SK-N-SH (cell line): ENCODE data around the gene ROBO1. TPM values are rescaled to one million over a fixed set of nuclear protein-coding genes. Genes with fewer than 3 reads are reported as not detected.

Source experiments
- CTCF ChIA-PET: fragments of 300-600, 350-600 bp; formaldehyde crosslinking; extraction: SDS; loops from one replicate; lab custom pipeline; 2021; lab: Yijun Ruan, JAX
- POLR2A ChIA-PET: fragments of 350-600 bp; sonication (Branson Sonifier 250); formaldehyde crosslinking; extraction: SDS; loops from one replicate; lab custom pipeline; 2020; ENCODE audit warnings: antibody characterized with exemption, inconsistent platforms; lab: Yijun Ruan, JAX
- DNase-seq: peaks from one replicate; pipeline ENCODE4 v3.0.0; 2012
- H2AFZ ChIP-seq: fragments of 200-600 bp; sonication (generic); 2 replicates; pipeline ENCODE4 v1.8.1; 2016; ENCODE audit warnings: antibody characterized with exemption, mild to moderate bottlenecking, low read depth
- H3F3A ChIP-seq: fragments of 200-600 bp; sonication (generic); replicated peaks from 2 replicates; pipeline ENCODE3; 2016; ENCODE audit warnings: antibody characterized with exemption, mild to moderate bottlenecking; ENCODE audit not compliant: insufficient read depth
- H3K27ac ChIP-seq, 2 experiments: fragments of 200-500 bp in 1 of 2; fragments of 200-600 bp in 1 of 2; sonication (Bioruptor generic) in 1 of 2; sonication (generic), shearing (Covaris generic) in 1 of 2; 2 replicates each; pipeline versions ENCODE4 v1.5.1 to v1.6.1; 2014 to 2016; ENCODE audit warnings: low read depth in 2 of 2, inconsistent platforms in 1 of 2, low read length in 1 of 2, mild to moderate bottlenecking in 1 of 2, mixed read lengths in 1 of 2
- H3K27me3 ChIP-seq: fragments of 200-600 bp; sonication (generic), shearing (Covaris generic); 2 replicates; pipeline ENCODE4 v1.6.1; 2016; ENCODE audit warnings: mixed run types; ENCODE audit not compliant: insufficient read depth
- H3K36me3 ChIP-seq, 2 experiments: fragments of 200-500 bp in 1 of 2; fragments of 200-600 bp in 1 of 2; sonication (Bioruptor generic) in 1 of 2; sonication (generic) in 1 of 2; replicated peaks in 1 of 2; 2 replicates each; pipeline versions ENCODE3 to v1.5.1; 2014 to 2016; ENCODE audit warnings: low read length in 1 of 2, mild to moderate bottlenecking in 1 of 2; ENCODE audit not compliant: insufficient read depth in 2 of 2, control insufficient read depth in 1 of 2
- H3K4me1 ChIP-seq, 2 experiments: fragments of 200-500 bp in 1 of 2; fragments of 200-600 bp in 1 of 2; sonication (Bioruptor generic) in 1 of 2; sonication (generic), shearing (Covaris generic) in 1 of 2; 2 replicates each; pipeline versions ENCODE4 v1.5.1 to v1.6.1; 2014 to 2016; ENCODE audit warnings: low read depth in 1 of 2, low read length in 1 of 2, mixed run types in 1 of 2; ENCODE audit not compliant: insufficient read depth in 2 of 2, control insufficient read depth in 1 of 2
- H3K4me2 ChIP-seq: fragments of 200-600 bp; sonication (generic), shearing (Covaris generic); 2 replicates; pipeline ENCODE4 v1.6.1; 2017; ENCODE audit warnings: mixed run types
- H3K4me3 ChIP-seq, 2 experiments: fragments of 200-500 bp in 1 of 2; fragments of 200-600 bp in 1 of 2; sonication (Bioruptor generic) in 1 of 2; sonication (generic), shearing (Covaris generic) in 1 of 2; 2 replicates each; pipeline versions ENCODE4 v1.5.1 to v1.8.1; 2014 to 2016; ENCODE audit warnings: low read depth in 2 of 2, inconsistent platforms in 1 of 2, low read length in 1 of 2, mild to moderate bottlenecking in 1 of 2, mixed read lengths in 1 of 2, moderate library complexity in 1 of 2
- H3K79me2 ChIP-seq: fragments of 200-600 bp; sonication (generic); 2 replicates; pipeline ENCODE4 v1.8.1; 2017; ENCODE audit warnings: mild to moderate bottlenecking; ENCODE audit not compliant: insufficient read depth
- H3K9ac ChIP-seq: fragments of 200-600 bp; sonication (generic); 2 replicates; pipeline ENCODE4 v1.6.1; 2017; ENCODE audit warnings: mixed run types
- H3K9me2 ChIP-seq: fragments of 200-600 bp; sonication (generic); 2 replicates; pipeline ENCODE4 v1.6.1; 2017; ENCODE audit warnings: mixed run types
- H3K9me3 ChIP-seq: fragments of 200-600 bp; sonication (generic); 2 replicates; pipeline ENCODE4 v1.6.1; 2017; ENCODE audit warnings: mixed run types, mild to moderate bottlenecking, moderate library complexity
- H4K20me1 ChIP-seq: fragments of 200-600 bp; sonication (generic); 2 replicates; pipeline ENCODE4 v1.6.1; 2017; ENCODE audit warnings: mild to moderate bottlenecking, mixed run types; ENCODE audit not compliant: insufficient read depth
- CHD2 ChIP-seq: fragments of 150-350 bp; IDR thresholded peaks from 2 replicates; pipeline ENCODE4 v1.6.1; 2018; ENCODE audit warnings: low read length; ENCODE audit not compliant: partially characterized antibody
- ELF1 ChIP-seq: IDR thresholded peaks from 2 replicates; pipeline ENCODE4 v1.4.0; 2012
- EP300 ChIP-seq, 2 experiments: IDR thresholded peaks; 2 replicates each; pipeline versions ENCODE4 v1.4.0 to v1.6.1; 2012; ENCODE audit warnings: borderline replicate concordance in 1 of 2, low read depth in 1 of 2, low read length in 1 of 2
- EZH2phosphoT487 ChIP-seq: fragments of 200-600 bp; sonication (generic); IDR thresholded peaks from 2 replicates; pipeline ENCODE4 v1.6.1; 2017; ENCODE audit warnings: low read depth, mixed run types, mild to moderate bottlenecking, antibody characterized with exemption, moderate library complexity, borderline replicate concordance
- FOSL2 ChIP-seq: IDR thresholded peaks from 2 replicates; pipeline ENCODE4 v1.4.0; 2012; ENCODE audit warnings: low read depth, mild to moderate bottlenecking, moderate library complexity, borderline replicate concordance
- FOXM1 ChIP-seq: IDR thresholded peaks from 2 replicates; pipeline ENCODE4 v1.4.0; 2012; ENCODE audit warnings: low read depth, mild to moderate bottlenecking
- GABPA ChIP-seq: IDR thresholded peaks from 2 replicates; pipeline ENCODE4 v1.4.0; 2012; ENCODE audit warnings: low read depth, mild to moderate bottlenecking
- JUND ChIP-seq: IDR thresholded peaks from 2 replicates; pipeline ENCODE4 v1.4.0; 2012
- MEF2A ChIP-seq: IDR thresholded peaks from 2 replicates; pipeline ENCODE4 v1.4.0; 2012; ENCODE audit warnings: low read depth, borderline replicate concordance
- MXI1 ChIP-seq: IDR thresholded peaks from 2 replicates; pipeline ENCODE4 v1.6.1; 2012; ENCODE audit warnings: mild to moderate bottlenecking, low read depth, low read length, improper control_type of control experiment
- NFIC ChIP-seq: IDR thresholded peaks from 2 replicates; pipeline ENCODE4 v1.4.0; 2012; ENCODE audit warnings: borderline replicate concordance
- POLR2AphosphoS5 ChIP-seq: IDR thresholded peaks from 2 replicates; pipeline ENCODE4 v1.6.1; 2012; ENCODE audit warnings: low read depth, low read length
- RAD21 ChIP-seq: IDR thresholded peaks from 2 replicates; pipeline ENCODE4 v1.6.1; 2012; ENCODE audit warnings: mild to moderate bottlenecking, low read length
- RCOR1 ChIP-seq: fragments of 150-350 bp; IDR thresholded peaks from 2 replicates; pipeline ENCODE4 v1.6.1; 2017; ENCODE audit warnings: antibody characterized with exemption, low read length
- RXRA ChIP-seq: IDR thresholded peaks from 2 replicates; pipeline ENCODE4 v1.4.0; 2012; ENCODE audit warnings: low read depth, mild to moderate bottlenecking, borderline replicate concordance
- SIN3A ChIP-seq: IDR thresholded peaks from 2 replicates; pipeline ENCODE4 v1.6.1; 2012; ENCODE audit warnings: low read depth, mild to moderate bottlenecking, low read length, moderate library complexity, borderline replicate concordance
- SMC3 ChIP-seq: IDR thresholded peaks from 2 replicates; pipeline ENCODE4 v1.6.1; 2012; ENCODE audit warnings: low read depth, low read length, improper control_type of control experiment
- TCF12 ChIP-seq: IDR thresholded peaks from 2 replicates; pipeline ENCODE4 v1.4.0; 2012
- TEAD4 ChIP-seq: IDR thresholded peaks from 2 replicates; pipeline ENCODE4 v1.4.0; 2012; ENCODE audit warnings: mild to moderate bottlenecking, borderline replicate concordance; ENCODE audit not compliant: insufficient read depth
- YY1 ChIP-seq: IDR thresholded peaks from 2 replicates; pipeline ENCODE4 v1.4.0; 2012; ENCODE audit warnings: low read depth, mild to moderate bottlenecking
- WGBS: methylation state at CpG from one replicate; pipeline ENCODE4 v1.1.6; 2017; ENCODE audit warnings: low lambda C conversion rate; 5-methylcytosine and 5-hydroxymethylcytosine counted together
- polyA plus RNA-seq, 3 experiments: library from polyadenylated mRNA; depleted of rRNA; stranded (reverse); fragments of >200 nt; gene quantifications; 2 replicates each; pipeline ENCODE4 v1.2.3, GENCODE V29; 2012
- TF ChIP-seq, protein P1 (sequence below): IDR thresholded peaks from 2 replicates; pipeline ENCODE4 v1.6.1; 2012; ENCODE audit warnings: mild to moderate bottlenecking, low read depth, low read length, moderate library complexity
- TF ChIP-seq, protein P2 (sequence below): fragments of 150-350 bp; IDR thresholded peaks from 2 replicates; pipeline ENCODE4 v1.6.1; 2016; ENCODE audit warnings: mild to moderate bottlenecking, low read depth, low read length
- TF ChIP-seq, protein P3 (sequence below): IDR thresholded peaks from 2 replicates; pipeline ENCODE4 v1.4.0; 2012; ENCODE audit warnings: low read depth, borderline replicate concordance
- TF ChIP-seq, protein P4 (sequence below): fragments of 200-600 bp; sonication (generic); IDR thresholded peaks from 2 replicates; pipeline ENCODE4 v1.6.1; 2017; ENCODE audit warnings: antibody characterized with exemption, mild to moderate bottlenecking, moderate library complexity

ROBO1 gene
- polyA plus RNA-seq, 1 of the 3 experiments (the other 2 are of a cell fraction), result 22.7 TPM

DNA sequence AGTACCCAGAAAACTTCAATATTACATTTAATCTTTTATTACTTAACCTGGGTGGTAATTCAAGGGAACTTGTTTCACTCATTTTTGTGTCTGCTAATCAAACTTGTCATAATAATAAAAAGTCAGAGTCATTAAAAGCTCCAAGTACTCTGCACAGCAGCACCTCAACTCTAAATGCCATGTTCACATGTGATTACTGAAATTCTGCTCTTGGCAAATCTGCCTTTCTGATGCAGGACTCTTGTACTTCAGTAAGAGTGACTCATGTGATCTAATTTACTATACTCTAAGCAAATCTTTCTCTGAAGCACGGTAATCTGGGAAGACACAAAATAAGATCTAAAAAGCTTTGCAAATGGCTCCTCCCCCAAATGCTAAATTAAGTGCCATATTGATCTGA, 6.4 kb downstream of the ROBO1 start:
- ChIA-PET CTCF (no interaction called here), POLR2A (no interaction called here)
- Histone ChIP-seq H3K79me2 (no peaks in the 10 kb centered on the region), H3F3A (no peaks in the 10 kb centered on the region), H3K9me3 (no peaks in the 10 kb centered on the region), H3K36me3 (no peaks in the 10 kb centered on the region), H3K4me2 (no peak overlapping the region), H2AFZ (no peak overlapping the region), H3K27me3 (peaks cover 11% of the 10 kb centered on the region; the same call in 1 of the 2 replicates), H3K4me3 (no peak overlapping the region), H3K9me2 (no peaks in the 10 kb centered on the region), H3K4me1 (peaks cover 0 to 8% of the 10 kb centered on the region in 2 experiments; a peak in 1 of 4 replicates), H4K20me1 (no peaks in the 10 kb centered on the region), H3K9ac (no peak overlapping the region), H3K27ac (no peak overlapping the region)
- DNase-seq, result no peak
- TF ChIP-seq EP300 (IDR thresholded peaks at IDR 0.05; ENCODE audit: borderline replicate concordance in 1 of 2, low read depth in 1 of 2, low read length in 1 of 2) (no peak), RAD21 (no peak), NFIC (no peak), RXRA (no peak), POLR2AphosphoS5 (no peak), TCF12 (no peak), SIN3A (no peak), TEAD4 (no peak), JUND (no peak), CHD2 (no peak), MEF2A (no peak), SMC3 (no peak), ELF1 (no peak), YY1 (no peak), GABPA (no peak), FOSL2 (no peak)
- TF ChIP-seq, protein P1, sequence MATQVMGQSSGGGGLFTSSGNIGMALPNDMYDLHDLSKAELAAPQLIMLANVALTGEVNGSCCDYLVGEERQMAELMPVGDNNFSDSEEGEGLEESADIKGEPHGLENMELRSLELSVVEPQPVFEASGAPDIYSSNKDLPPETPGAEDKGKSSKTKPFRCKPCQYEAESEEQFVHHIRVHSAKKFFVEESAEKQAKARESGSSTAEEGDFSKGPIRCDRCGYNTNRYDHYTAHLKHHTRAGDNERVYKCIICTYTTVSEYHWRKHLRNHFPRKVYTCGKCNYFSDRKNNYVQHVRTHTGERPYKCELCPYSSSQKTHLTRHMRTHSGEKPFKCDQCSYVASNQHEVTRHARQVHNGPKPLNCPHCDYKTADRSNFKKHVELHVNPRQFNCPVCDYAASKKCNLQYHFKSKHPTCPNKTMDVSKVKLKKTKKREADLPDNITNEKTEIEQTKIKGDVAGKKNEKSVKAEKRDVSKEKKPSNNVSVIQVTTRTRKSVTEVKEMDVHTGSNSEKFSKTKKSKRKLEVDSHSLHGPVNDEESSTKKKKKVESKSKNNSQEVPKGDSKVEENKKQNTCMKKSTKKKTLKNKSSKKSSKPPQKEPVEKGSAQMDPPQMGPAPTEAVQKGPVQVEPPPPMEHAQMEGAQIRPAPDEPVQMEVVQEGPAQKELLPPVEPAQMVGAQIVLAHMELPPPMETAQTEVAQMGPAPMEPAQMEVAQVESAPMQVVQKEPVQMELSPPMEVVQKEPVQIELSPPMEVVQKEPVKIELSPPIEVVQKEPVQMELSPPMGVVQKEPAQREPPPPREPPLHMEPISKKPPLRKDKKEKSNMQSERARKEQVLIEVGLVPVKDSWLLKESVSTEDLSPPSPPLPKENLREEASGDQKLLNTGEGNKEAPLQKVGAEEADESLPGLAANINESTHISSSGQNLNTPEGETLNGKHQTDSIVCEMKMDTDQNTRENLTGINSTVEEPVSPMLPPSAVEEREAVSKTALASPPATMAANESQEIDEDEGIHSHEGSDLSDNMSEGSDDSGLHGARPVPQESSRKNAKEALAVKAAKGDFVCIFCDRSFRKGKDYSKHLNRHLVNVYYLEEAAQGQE, result no peak
- 16% methylated on average over 1 of the region's 1 CpG for WGBS

DNA sequence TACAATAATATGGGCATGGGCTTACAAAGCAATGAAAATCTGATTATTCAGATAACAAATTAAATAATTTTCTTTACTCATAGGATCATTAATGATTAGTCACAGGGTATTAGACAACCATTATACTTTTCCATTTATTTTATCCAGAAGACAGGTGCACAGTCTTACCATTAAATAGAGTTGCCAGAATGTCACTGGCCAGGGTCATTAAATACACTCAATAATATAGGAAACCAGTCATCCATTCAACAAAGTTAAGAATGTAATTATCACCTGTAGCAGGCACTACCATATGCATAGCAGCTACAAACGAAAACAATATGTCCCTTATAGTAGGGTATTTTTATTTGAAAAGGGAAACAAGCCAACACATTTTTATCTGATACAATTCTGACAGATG, 16.1 kb downstream of the ROBO1 start:
- H3K27me3 ChIP-seq, result no peaks in the 10 kb centered on the region
- H3K9me3 ChIP-seq, result no peaks in the 10 kb centered on the region
- H3K27ac ChIP-seq, result no peak overlapping the region
- H3K9me2 ChIP-seq, result no peaks in the 10 kb centered on the region
- ChIA-PET POLR2A (no interaction called here), CTCF (interaction anchor here (0.6 to 1.2 kb wide), 3 partner anchors 17 to 607 kb away, joined by 3 read pairs; no protein-coding TSS in a partner anchor)
- no peaks in the 10 kb centered on the region for H3K36me3 ChIP-seq
- H3K79me2 ChIP-seq, result no peaks in the 10 kb centered on the region
- no peak overlapping the region for H3K4me2 ChIP-seq
- H2AFZ ChIP-seq, result no peak overlapping the region
- no peaks in the 10 kb centered on the region for H3F3A ChIP-seq
- no peak for DNase-seq
- H3K9ac ChIP-seq, result no peak overlapping the region
- 5% methylated on average over 1 of the region's 1 CpG for WGBS
- H4K20me1 ChIP-seq, result no peaks in the 10 kb centered on the region
- H3K4me1 ChIP-seq, result no peaks in the 10 kb centered on the region
- no peak overlapping the region for H3K4me3 ChIP-seq
- TF ChIP-seq ELF1, result no peak
- TF ChIP-seq, protein P2, sequence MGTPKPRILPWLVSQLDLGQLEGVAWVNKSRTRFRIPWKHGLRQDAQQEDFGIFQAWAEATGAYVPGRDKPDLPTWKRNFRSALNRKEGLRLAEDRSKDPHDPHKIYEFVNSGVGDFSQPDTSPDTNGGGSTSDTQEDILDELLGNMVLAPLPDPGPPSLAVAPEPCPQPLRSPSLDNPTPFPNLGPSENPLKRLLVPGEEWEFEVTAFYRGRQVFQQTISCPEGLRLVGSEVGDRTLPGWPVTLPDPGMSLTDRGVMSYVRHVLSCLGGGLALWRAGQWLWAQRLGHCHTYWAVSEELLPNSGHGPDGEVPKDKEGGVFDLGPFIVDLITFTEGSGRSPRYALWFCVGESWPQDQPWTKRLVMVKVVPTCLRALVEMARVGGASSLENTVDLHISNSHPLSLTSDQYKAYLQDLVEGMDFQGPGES, result no peak
- TF ChIP-seq, protein P3, sequence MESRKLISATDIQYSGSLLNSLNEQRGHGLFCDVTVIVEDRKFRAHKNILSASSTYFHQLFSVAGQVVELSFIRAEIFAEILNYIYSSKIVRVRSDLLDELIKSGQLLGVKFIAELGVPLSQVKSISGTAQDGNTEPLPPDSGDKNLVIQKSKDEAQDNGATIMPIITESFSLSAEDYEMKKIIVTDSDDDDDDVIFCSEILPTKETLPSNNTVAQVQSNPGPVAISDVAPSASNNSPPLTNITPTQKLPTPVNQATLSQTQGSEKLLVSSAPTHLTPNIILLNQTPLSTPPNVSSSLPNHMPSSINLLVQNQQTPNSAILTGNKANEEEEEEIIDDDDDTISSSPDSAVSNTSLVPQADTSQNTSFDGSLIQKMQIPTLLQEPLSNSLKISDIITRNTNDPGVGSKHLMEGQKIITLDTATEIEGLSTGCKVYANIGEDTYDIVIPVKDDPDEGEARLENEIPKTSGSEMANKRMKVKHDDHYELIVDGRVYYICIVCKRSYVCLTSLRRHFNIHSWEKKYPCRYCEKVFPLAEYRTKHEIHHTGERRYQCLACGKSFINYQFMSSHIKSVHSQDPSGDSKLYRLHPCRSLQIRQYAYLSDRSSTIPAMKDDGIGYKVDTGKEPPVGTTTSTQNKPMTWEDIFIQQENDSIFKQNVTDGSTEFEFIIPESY, result no peak
- TF ChIP-seq FOXM1, result no peak
- TF ChIP-seq, protein P4, sequence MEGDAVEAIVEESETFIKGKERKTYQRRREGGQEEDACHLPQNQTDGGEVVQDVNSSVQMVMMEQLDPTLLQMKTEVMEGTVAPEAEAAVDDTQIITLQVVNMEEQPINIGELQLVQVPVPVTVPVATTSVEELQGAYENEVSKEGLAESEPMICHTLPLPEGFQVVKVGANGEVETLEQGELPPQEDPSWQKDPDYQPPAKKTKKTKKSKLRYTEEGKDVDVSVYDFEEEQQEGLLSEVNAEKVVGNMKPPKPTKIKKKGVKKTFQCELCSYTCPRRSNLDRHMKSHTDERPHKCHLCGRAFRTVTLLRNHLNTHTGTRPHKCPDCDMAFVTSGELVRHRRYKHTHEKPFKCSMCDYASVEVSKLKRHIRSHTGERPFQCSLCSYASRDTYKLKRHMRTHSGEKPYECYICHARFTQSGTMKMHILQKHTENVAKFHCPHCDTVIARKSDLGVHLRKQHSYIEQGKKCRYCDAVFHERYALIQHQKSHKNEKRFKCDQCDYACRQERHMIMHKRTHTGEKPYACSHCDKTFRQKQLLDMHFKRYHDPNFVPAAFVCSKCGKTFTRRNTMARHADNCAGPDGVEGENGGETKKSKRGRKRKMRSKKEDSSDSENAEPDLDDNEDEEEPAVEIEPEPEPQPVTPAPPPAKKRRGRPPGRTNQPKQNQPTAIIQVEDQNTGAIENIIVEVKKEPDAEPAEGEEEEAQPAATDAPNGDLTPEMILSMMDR, result no peak
- TF ChIP-seq MXI1, result no peak
- no peak for TF ChIP-seq RCOR1
- no peak for TF ChIP-seq EZH2phosphoT487
- no peak for TF ChIP-seq JUND
